HEK293 (cell line): ENCODE data around the gene BCAS3.

ENCODE experiments used
- CTCF ChIA-PET: fragments of 350-600 bp; formaldehyde crosslinking; extraction: SDS; loops from one replicate; lab custom pipeline; 2021; ENCODE audit warnings: antibody characterized with exemption; lab: Yijun Ruan, JAX
- POLR2A ChIA-PET: fragments of 300-600 bp; formaldehyde crosslinking; extraction: SDS; loops from one replicate; lab custom pipeline; 2020; ENCODE audit warnings: antibody characterized with exemption, inconsistent platforms; lab: Yijun Ruan, JAX
- H3K27ac ChIP-seq: fragments of 200-500 bp; sonication (Bioruptor generic); 2 replicates; pipeline ENCODE4 v1.5.1; 2014; ENCODE audit warnings: low read depth, low read length, control low read depth, inconsistent platforms; ENCODE audit errors: extremely low read depth
- H3K36me3 ChIP-seq, 2 experiments: fragments of 200-500 bp in 1 of 2; sonication (Bioruptor generic) in 1 of 2; 1 replicate in 1 of 2; 2 replicates in 1 of 2; pipeline ENCODE4 v1.5.1; 2014 to 2017; ENCODE audit warnings: inconsistent platforms in 2 of 2, low read length in 2 of 2; ENCODE audit not compliant: control insufficient read depth in 2 of 2, insufficient read depth in 1 of 2
- H3K4me1 ChIP-seq: fragments of 200-500 bp; sonication (Bioruptor generic); 2 replicates; pipeline ENCODE4 v1.5.1; 2014; ENCODE audit warnings: mild to moderate bottlenecking, low read length, inconsistent platforms; ENCODE audit not compliant: control insufficient read depth, insufficient read depth
- H3K4me3 ChIP-seq: 2 replicates; pipeline ENCODE4 v1.5.1; 2011; ENCODE audit warnings: low read depth, mild to moderate bottlenecking, control low read depth, low read length, moderate library complexity
- H3K9me3 ChIP-seq: fragments of 200-500 bp; sonication (Bioruptor generic); 2 replicates; pipeline ENCODE4 v1.5.1; 2014; ENCODE audit warnings: low read depth, low read length, inconsistent platforms; ENCODE audit not compliant: control insufficient read depth, insufficient read depth
- BCL11B ChIP-seq: fragments of 450-650 bp; formaldehyde crosslinking; IDR thresholded peaks from 2 replicates; pipeline ENCODE4 v1.5.1; 2016; ENCODE audit warnings: low read depth, missing biosample characterization, missing genetic modification characterization
- HOXD13 ChIP-seq: sonication (generic); formaldehyde crosslinking; IDR thresholded peaks from 2 replicates; pipeline ENCODE4 v1.8.0; 2022; ENCODE audit warnings: missing genetic modification reagents, borderline replicate concordance
- KLF10 ChIP-seq: fragments of 450-650 bp; IDR thresholded peaks from 2 replicates; pipeline ENCODE4 v1.5.1; 2018; ENCODE audit warnings: missing biosample characterization, mild to moderate bottlenecking, missing genetic modification characterization
- KLF7 ChIP-seq: fragments of 450-650 bp; formaldehyde crosslinking; IDR thresholded peaks from 2 replicates; pipeline ENCODE4 v1.5.1; 2016; ENCODE audit warnings: missing biosample characterization, missing genetic modification characterization, borderline replicate concordance
- MYNN ChIP-seq: fragments of 450-650 bp; formaldehyde crosslinking; IDR thresholded peaks from 2 replicates; pipeline ENCODE4 v1.5.1; 2016; ENCODE audit warnings: missing biosample characterization, missing genetic modification characterization, borderline replicate concordance
- PRDM10 ChIP-seq: fragments of 450-650 bp; formaldehyde crosslinking; IDR thresholded peaks from 2 replicates; pipeline ENCODE4 v1.5.1; 2016; ENCODE audit warnings: missing biosample characterization, missing genetic modification characterization
- PRDM6 ChIP-seq: fragments of 450-650 bp; formaldehyde crosslinking; IDR thresholded peaks from 2 replicates; pipeline ENCODE4 v1.5.1; 2017; ENCODE audit warnings: missing biosample characterization, missing genetic modification characterization
- SP7 ChIP-seq: fragments of 450-650 bp; formaldehyde crosslinking; IDR thresholded peaks from 2 replicates; pipeline ENCODE4 v1.5.1; 2016; ENCODE audit warnings: missing biosample characterization, missing genetic modification characterization
- TCF7L2 ChIP-seq: IDR thresholded peaks from 2 replicates; pipeline ENCODE4 v1.6.1; 2011; ENCODE audit warnings: low read depth, mild to moderate bottlenecking, inconsistent platforms, low read length, moderate library complexity, borderline replicate concordance
- ZBTB20 ChIP-seq: fragments of 450-650 bp; formaldehyde crosslinking; IDR thresholded peaks from 2 replicates; pipeline ENCODE4 v1.5.1; 2016; ENCODE audit warnings: missing biosample characterization, missing genetic modification characterization
- ZFHX2 ChIP-seq: fragments of 450-650 bp; formaldehyde crosslinking; conservative IDR thresholded peaks from 2 replicates; pipeline ENCODE4 v1.5.1; 2016; ENCODE audit warnings: missing biosample characterization, missing genetic modification characterization
- ZNF133 ChIP-seq: fragments of 450-650 bp; formaldehyde crosslinking; IDR thresholded peaks from 2 replicates; pipeline ENCODE4 v1.5.1; 2016; ENCODE audit warnings: missing biosample characterization, missing genetic modification characterization
- ZNF155 ChIP-seq: fragments of 450-650 bp; formaldehyde crosslinking; IDR thresholded peaks from 2 replicates; pipeline ENCODE4 v1.5.1; 2016; ENCODE audit warnings: missing biosample characterization, missing genetic modification characterization
- ZNF16 ChIP-seq: fragments of 450-650 bp; formaldehyde crosslinking; IDR thresholded peaks from 2 replicates; pipeline ENCODE4 v1.5.1; 2016; ENCODE audit warnings: low read depth, missing biosample characterization, missing genetic modification characterization
- ZNF248 ChIP-seq: fragments of 450-650 bp; formaldehyde crosslinking; IDR thresholded peaks from 2 replicates; pipeline ENCODE4 v1.5.1; 2017; ENCODE audit warnings: missing biosample characterization, missing genetic modification characterization
- ZNF571 ChIP-seq: fragments of 450-650 bp; formaldehyde crosslinking; IDR thresholded peaks from 2 replicates; pipeline ENCODE4 v1.5.0; 2017; ENCODE audit warnings: missing biosample characterization, missing genetic modification characterization
- ZNF621 ChIP-seq: fragments of 450-650 bp; formaldehyde crosslinking; IDR thresholded peaks from 2 replicates; pipeline ENCODE4 v1.5.1; 2017; ENCODE audit warnings: missing biosample characterization, missing genetic modification characterization
- ZNF626 ChIP-seq: fragments of 450-650 bp; sonication (Bioruptor Pico); formaldehyde crosslinking; IDR thresholded peaks from 2 replicates; pipeline ENCODE4 v1.5.1; 2018; ENCODE audit warnings: missing biosample characterization, missing genetic modification characterization, inconsistent platforms
- ZNF629 ChIP-seq: fragments of 450-650 bp; formaldehyde crosslinking; IDR thresholded peaks from 2 replicates; pipeline ENCODE4 v1.5.1; 2017; ENCODE audit warnings: missing biosample characterization, missing genetic modification characterization
- ZNF707 ChIP-seq: fragments of 450-650 bp; formaldehyde crosslinking; IDR thresholded peaks from 2 replicates; pipeline ENCODE4 v1.5.1; 2016; ENCODE audit warnings: missing biosample characterization, missing genetic modification characterization
- ZNF768 ChIP-seq: fragments of 450-650 bp; formaldehyde crosslinking; IDR thresholded peaks from 2 replicates; pipeline ENCODE4 v1.5.1; 2018; ENCODE audit warnings: missing biosample characterization, mild to moderate bottlenecking, missing genetic modification characterization
- ZNF843 ChIP-seq: fragments of 450-650 bp; formaldehyde crosslinking; IDR thresholded peaks from 2 replicates; pipeline ENCODE4 v1.5.1; 2016; ENCODE audit warnings: missing biosample characterization, missing genetic modification characterization
- ZXDB ChIP-seq: fragments of 450-650 bp; formaldehyde crosslinking; IDR thresholded peaks from 2 replicates; pipeline ENCODE4 v1.5.1; 2016; ENCODE audit warnings: missing biosample characterization, missing genetic modification characterization
- TF ChIP-seq, protein P1 (sequence below): fragments of 450-650 bp; formaldehyde crosslinking; IDR thresholded peaks from 2 replicates; pipeline ENCODE4 v1.5.1; 2016; ENCODE audit warnings: missing biosample characterization, missing genetic modification characterization, borderline replicate concordance
- TF ChIP-seq, protein P2 (sequence below): fragments of 450-650 bp; formaldehyde crosslinking; IDR thresholded peaks from 2 replicates; pipeline ENCODE4 v1.5.1; 2016; ENCODE audit warnings: missing biosample characterization, missing genetic modification characterization, low read depth

Gene BCAS3

DNA sequence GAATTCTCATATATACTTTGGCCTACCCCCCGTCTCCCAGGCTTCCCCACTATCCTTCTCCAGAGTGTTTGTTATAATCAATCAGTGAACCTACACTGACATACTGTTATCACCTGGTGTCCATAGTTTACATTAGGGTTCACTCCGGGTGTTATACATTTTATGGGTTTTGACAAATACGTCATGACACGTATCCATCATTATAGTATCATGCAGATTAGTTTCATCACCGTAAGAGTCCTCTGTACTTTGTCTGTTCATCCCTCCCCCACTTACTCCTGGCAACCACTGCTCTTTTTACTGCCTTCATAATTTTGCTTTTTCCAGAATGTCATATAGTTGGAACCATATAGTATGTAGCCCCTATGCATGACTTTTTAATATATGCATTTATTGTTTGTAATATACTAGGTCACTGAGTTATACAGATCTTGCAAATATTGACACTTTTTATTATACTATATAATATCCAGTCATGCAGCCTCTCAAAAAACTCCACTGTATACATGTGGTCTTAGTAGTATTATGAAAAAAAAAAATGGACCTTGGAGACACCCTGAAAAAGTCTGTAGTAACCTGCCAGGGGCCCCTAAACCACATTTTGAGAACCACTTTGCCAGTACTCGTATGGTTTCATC is 49.3 kb upstream of the BCAS3 start (continued):
- TF ChIP-seq ZNF629 (tag by site-specific recombination) (peak; percentile 62; the same call in 1 of the 2 replicates), ZNF571 (tag by site-specific recombination) (no peak), ZNF768 (tag by site-specific recombination) (no peak), KLF10 (tag by site-specific recombination) (no peak), ZNF707 (tag by site-specific recombination) (no peak), SP7 (tag by site-specific recombination) (no peak), KLF7 (tag by site-specific recombination) (no peak), PRDM6 (tag by site-specific recombination) (no peak), ZNF843 (0 out of 2 replicates have a peak, but pooled peaks have one; percentile 27), BCL11B (tag by site-specific recombination) (peak; percentile 32; the same call in 1 of the 2 replicates), ZBTB20 (no peak), MYNN (0 out of 2 replicates have a peak, but pooled peaks have one; percentile 58), TCF7L2 (no peak), ZNF621 (tag by site-specific recombination) (no peak), ZNF248 (tag by site-specific recombination) (no peak)
- TF ChIP-seq, protein P1, sequence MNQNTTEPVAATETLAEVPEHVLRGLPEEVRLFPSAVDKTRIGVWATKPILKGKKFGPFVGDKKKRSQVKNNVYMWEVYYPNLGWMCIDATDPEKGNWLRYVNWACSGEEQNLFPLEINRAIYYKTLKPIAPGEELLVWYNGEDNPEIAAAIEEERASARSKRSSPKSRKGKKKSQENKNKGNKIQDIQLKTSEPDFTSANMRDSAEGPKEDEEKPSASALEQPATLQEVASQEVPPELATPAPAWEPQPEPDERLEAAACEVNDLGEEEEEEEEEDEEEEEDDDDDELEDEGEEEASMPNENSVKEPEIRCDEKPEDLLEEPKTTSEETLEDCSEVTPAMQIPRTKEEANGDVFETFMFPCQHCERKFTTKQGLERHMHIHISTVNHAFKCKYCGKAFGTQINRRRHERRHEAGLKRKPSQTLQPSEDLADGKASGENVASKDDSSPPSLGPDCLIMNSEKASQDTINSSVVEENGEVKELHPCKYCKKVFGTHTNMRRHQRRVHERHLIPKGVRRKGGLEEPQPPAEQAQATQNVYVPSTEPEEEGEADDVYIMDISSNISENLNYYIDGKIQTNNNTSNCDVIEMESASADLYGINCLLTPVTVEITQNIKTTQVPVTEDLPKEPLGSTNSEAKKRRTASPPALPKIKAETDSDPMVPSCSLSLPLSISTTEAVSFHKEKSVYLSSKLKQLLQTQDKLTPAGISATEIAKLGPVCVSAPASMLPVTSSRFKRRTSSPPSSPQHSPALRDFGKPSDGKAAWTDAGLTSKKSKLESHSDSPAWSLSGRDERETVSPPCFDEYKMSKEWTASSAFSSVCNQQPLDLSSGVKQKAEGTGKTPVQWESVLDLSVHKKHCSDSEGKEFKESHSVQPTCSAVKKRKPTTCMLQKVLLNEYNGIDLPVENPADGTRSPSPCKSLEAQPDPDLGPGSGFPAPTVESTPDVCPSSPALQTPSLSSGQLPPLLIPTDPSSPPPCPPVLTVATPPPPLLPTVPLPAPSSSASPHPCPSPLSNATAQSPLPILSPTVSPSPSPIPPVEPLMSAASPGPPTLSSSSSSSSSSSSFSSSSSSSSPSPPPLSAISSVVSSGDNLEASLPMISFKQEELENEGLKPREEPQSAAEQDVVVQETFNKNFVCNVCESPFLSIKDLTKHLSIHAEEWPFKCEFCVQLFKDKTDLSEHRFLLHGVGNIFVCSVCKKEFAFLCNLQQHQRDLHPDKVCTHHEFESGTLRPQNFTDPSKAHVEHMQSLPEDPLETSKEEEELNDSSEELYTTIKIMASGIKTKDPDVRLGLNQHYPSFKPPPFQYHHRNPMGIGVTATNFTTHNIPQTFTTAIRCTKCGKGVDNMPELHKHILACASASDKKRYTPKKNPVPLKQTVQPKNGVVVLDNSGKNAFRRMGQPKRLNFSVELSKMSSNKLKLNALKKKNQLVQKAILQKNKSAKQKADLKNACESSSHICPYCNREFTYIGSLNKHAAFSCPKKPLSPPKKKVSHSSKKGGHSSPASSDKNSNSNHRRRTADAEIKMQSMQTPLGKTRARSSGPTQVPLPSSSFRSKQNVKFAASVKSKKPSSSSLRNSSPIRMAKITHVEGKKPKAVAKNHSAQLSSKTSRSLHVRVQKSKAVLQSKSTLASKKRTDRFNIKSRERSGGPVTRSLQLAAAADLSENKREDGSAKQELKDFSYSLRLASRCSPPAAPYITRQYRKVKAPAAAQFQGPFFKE: no peak
- TF ChIP-seq, protein P2, sequence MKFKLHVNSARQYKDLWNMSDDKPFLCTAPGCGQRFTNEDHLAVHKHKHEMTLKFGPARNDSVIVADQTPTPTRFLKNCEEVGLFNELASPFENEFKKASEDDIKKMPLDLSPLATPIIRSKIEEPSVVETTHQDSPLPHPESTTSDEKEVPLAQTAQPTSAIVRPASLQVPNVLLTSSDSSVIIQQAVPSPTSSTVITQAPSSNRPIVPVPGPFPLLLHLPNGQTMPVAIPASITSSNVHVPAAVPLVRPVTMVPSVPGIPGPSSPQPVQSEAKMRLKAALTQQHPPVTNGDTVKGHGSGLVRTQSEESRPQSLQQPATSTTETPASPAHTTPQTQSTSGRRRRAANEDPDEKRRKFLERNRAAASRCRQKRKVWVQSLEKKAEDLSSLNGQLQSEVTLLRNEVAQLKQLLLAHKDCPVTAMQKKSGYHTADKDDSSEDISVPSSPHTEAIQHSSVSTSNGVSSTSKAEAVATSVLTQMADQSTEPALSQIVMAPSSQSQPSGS (tag by site-specific recombination): peak; percentile 60; the same call in 1 of the 2 replicates

DNA sequence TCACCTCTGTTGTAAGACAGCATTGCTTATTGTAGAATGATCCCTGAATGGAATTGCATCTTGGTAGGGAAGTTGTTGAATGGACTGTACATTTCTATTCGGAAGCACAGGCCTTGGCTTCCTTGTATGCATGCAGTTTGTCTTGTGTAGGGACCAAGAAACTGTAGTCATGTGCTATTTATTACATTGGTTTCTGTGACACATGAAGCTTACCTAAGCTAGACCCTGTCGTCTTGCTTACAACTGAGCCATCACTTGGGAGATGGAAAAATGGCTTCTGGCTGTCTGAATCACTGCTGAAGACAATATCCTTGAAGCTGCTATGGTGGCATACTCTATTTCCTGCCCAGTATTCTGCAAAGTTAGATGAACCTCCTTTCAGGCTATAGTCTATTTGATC is 48.5 kb upstream of the BCAS3 start:
- ChIA-PET POLR2A (interaction anchor here (0.5 kb wide), 1 partner anchor 34 kb away, joined by 4 read pairs; no protein-coding TSS in a partner anchor), CTCF (interaction anchor here (0.7 to 1.4 kb wide), 4 partner anchors 9 to 16 kb away, joined by 3 to 6 read pairs (median 6); no protein-coding TSS in a partner anchor)
- Histone ChIP-seq H3K4me3 (no peak overlapping the region), H3K27ac (no peak overlapping the region), H3K36me3 (peaks cover 18 to 24% of the 10 kb centered on the region in 2 experiments; a peak in 2 of 3 replicates), H3K4me1 (peaks cover 14% of the 10 kb centered on the region), H3K9me3 (no peaks in the 10 kb centered on the region)
- TF ChIP-seq ZNF16: no peak
- no peak for TF ChIP-seq HOXD13
- TF ChIP-seq ZFHX2 (tag by site-specific recombination): no peak
- no peak for TF ChIP-seq SP7 (tag by site-specific recombination)
- TF ChIP-seq KLF7 (tag by site-specific recombination): no peak
- no peak for TF ChIP-seq ZXDB
- TF ChIP-seq ZNF155 (tag by site-specific recombination): no peak
- TF ChIP-seq ZNF626 (tag by site-specific recombination): no peak
- TF ChIP-seq PRDM10 (tag by site-specific recombination): no peak
- no peak for TF ChIP-seq ZNF133 (tag by site-specific recombination)
